ENCODE results near the gene PTGR3. TPM values are rescaled to one million over a fixed set of nuclear protein-coding genes. Genes with fewer than 3 reads are reported as not detected.

Gene PTGR3
- total RNA-seq, 2 experiments from 2014 or later = 31.5 to 33.5 TPM

DNA sequence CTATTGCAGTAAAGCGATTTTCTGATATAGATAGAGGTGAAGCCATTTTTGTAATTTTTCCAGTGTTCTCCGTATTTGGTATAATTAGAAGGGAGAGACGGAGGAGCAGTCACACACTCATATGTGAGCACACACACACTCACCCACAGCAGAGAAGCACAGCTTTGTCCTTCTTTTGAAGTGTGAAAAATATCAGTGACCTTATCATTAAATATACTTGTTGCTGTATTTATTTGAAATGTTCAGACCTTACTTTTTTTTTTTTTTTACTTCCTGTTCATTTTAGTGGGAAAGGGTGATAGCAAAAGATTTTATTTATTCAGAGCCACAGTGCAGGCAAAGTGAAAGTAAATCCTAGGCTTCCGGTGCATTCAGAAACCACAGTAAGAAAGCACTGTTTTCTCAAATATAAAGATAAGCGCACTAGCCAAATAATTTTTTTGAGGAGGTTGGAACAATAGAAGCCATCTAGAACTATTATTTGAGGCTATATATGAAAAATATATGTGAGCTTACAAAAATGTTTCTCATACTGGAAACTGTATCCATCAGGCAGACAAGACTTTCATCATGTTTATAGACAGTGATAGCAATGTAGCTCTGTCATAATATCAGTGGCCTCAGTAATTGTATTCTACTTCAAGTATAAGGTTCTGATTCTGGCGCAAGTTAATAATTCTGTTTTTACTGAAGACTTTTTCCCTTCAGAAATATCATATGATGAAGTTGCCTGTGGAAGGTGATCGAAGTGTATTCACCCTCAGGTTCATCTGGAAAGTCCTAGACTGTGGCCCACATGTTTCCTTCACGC is 38.9 kb upstream of the PTGR3 start:
- DNase-seq = no peak
- CTCF ChIA-PET = interaction anchor here (0.6 to 1.3 kb wide), 3 partner anchors 31 to 48 kb away, joined by 3 to 5 read pairs (median 3); partner anchors contain the start of gene TSHZ1
- peaks cover 44% of the 10 kb centered on the region for H3K4me1 Mint-ChIP-seq

DNA sequence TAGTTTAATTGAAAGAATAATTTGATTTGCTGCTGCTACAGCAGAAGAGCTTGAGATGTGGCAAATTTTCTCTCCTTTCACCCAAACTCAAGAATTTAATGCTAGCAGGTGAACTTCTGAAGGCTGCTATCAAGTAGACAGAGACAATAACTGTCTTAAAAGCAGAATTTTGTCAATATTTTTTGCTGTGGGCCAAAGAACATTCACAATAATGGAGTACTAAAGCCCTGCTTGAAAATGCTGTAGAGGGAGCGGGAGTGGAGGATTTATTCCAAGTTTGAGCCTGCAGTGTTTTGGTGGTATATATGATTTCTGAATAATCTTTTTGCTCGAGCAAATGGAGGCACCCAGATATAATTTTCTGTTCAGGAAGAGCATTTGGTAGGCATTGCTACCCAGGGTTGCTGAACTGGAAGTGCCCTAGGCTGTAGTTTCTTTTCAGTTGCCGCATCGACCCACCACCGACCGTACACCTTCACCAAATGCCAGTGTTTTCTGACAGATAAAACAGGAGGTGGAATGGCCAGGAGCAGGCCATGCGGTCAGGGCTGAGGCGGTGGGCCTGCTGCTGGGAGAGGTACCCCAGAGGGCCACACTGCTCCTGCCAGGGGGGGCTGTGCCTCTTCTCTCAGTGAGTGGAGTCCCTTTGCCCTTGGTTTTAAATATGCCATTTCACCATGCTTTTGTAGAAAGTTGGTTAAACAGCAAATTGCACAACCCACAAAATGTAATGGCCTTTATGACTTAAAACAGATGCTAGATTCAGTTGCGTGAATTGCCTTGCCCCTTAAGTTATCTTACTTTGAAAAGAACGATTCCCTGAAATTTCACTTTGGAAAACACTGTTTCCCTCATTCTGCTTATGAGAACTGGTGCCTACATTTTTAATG is 38.0 kb upstream of the PTGR3 start:
- peak; percentile 33 for ATAC-seq

More for the DNA sequence above, 38.9 kb upstream of the PTGR3 start:
- peak; percentile 66 for ATAC-seq
- Mint-ChIP-seq H3K4me3 (peak overlapping the region; percentile 69), H3K9me3 (ENCODE audit: low read depth) (no peaks in the 10 kb centered on the region), H3K36me3 (peaks cover 3% of the 10 kb centered on the region), H3K27ac (peak overlapping the region; percentile 68), H3K27me3 (no peaks in the 10 kb centered on the region)

GRCh38 chr18:75244351-75245313 is 35.7 kb upstream of the PTGR3 start:
- DNase-seq = no peak
- CTCF ChIA-PET = interaction anchor here (0.9 to 1.7 kb wide), 6 partner anchors 11 to 40 kb away, joined by 3 to 6 read pairs (median 4); partner anchors contain the start of gene TSHZ1
- peaks cover 2% of the 10 kb centered on the region for H3K36me3 Mint-ChIP-seq
- no peak for ATAC-seq
- H3K4me3 Mint-ChIP-seq = no peak overlapping the region
- H3K9me3 Mint-ChIP-seq (ENCODE audit: low read depth) = no peaks in the 10 kb centered on the region
- no peaks in the 10 kb centered on the region for H3K27me3 Mint-ChIP-seq
- H3K27ac Mint-ChIP-seq = no peak overlapping the region
- peaks cover 36% of the 10 kb centered on the region for H3K4me1 Mint-ChIP-seq

More for the DNA sequence above, 38.0 kb upstream of the PTGR3 start:
- no peaks in the 10 kb centered on the region for H3K27me3 Mint-ChIP-seq
- H3K9me3 Mint-ChIP-seq (ENCODE audit: low read depth) = no peaks in the 10 kb centered on the region
- H3K27ac Mint-ChIP-seq = peak overlapping the region; percentile 68
- peaks cover 42% of the 10 kb centered on the region for H3K4me1 Mint-ChIP-seq
- peaks cover 3% of the 10 kb centered on the region for H3K36me3 Mint-ChIP-seq
- CTCF ChIA-PET = interaction anchor here (0.7 to 1.1 kb wide), 2 partner anchors 13 to 47 kb away, joined by 3 read pairs; no protein-coding TSS in a partner anchor
- peak overlapping the region; percentile 69 for H3K4me3 Mint-ChIP-seq
- DNase-seq = no peak

DNA sequence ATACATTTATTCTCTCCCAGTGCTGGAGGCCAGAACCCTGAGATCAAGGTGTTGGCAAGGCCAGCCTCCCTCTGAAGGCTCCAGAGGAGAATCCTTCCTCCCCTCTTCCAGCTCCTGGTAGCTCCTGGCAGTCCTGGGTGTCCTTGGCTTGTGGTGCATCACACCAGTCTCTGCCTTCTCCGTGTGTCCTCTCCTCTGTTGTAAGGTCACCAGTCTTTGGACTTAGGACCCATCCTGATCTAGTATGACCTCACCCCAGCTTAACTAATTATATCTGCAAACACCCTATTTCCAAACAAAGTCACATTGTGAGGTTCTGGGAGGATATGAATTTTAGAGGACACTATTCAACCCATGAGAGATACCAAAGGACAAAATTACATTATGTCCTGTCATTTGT is 32.8 kb upstream of the PTGR3 start:
- peaks cover 5% of the 10 kb centered on the region for H3K36me3 Mint-ChIP-seq
- no peaks in the 10 kb centered on the region for H3K9me3 Mint-ChIP-seq (ENCODE audit: low read depth)
- no peak overlapping the region for H3K27ac Mint-ChIP-seq
- no peak for DNase-seq
- CTCF ChIA-PET = no interaction called here
- ATAC-seq = no peak
- H3K4me3 Mint-ChIP-seq = no peak overlapping the region
- H3K4me1 Mint-ChIP-seq = peaks cover 17% of the 10 kb centered on the region
- H3K27me3 Mint-ChIP-seq = no peaks in the 10 kb centered on the region

- Mint-ChIP-seq H3K4me1 (peaks cover 4% of the 10 kb centered on the region), H3K4me3 (no peak overlapping the region), H3K27me3 (no peaks in the 10 kb centered on the region), H3K9me3 (ENCODE audit: low read depth) (no peaks in the 10 kb centered on the region), H3K36me3 (peaks cover 5% of the 10 kb centered on the region), H3K27ac (no peak overlapping the region)
- ATAC-seq (no peak), DNase-seq (no peak)
- CTCF ChIA-PET = interaction anchor here (0.7 kb wide), 1 partner anchor 28 kb away, joined by 3 read pairs; no protein-coding TSS in a partner anchor
Observed at GRCh38 chr18:75240433-75240832, 31.5 kb upstream of the PTGR3 start.

- peaks cover 5% of the 10 kb centered on the region for H3K36me3 Mint-ChIP-seq
- ATAC-seq (no peak), DNase-seq (no peak)
- no peak overlapping the region for H3K27ac Mint-ChIP-seq
- CTCF ChIA-PET = interaction anchor here (1.1 kb wide), 1 partner anchor 10 kb away, joined by 3 read pairs; no protein-coding TSS in a partner anchor
- peaks cover 3% of the 10 kb centered on the region for H3K4me1 Mint-ChIP-seq
- no peak overlapping the region for H3K4me3 Mint-ChIP-seq
- H3K27me3 Mint-ChIP-seq = no peaks in the 10 kb centered on the region
- no peaks in the 10 kb centered on the region for H3K9me3 Mint-ChIP-seq (ENCODE audit: low read depth)
Observed at GRCh38 chr18:75238786-75239185, 29.8 kb upstream of the PTGR3 start.

DNA sequence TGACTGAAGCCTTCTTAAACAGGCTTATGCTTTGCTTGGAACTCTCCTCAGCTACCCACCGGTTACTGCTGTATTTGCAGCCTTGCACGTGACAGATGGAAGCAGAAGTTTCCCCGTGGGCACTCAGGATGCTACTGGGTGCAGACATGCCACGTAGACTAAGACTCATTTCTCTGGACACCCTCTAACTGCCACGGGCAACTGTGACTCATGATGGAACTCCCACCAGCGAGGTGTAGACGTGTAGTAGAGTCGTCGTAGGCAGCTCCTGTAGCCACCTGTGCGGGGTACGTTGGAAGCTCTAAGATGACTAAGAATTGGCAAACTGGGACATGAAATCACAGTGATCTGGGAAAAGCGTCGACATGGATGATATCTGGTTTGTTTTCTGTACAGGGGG is 29.2 kb upstream of the PTGR3 start:
- CTCF ChIA-PET = interaction anchor here (1.1 kb wide), 1 partner anchor 10 kb away, joined by 3 read pairs; no protein-coding TSS in a partner anchor
- no peaks in the 10 kb centered on the region for H3K27me3 Mint-ChIP-seq
- H3K36me3 Mint-ChIP-seq = peaks cover 5% of the 10 kb centered on the region
- no peak for ATAC-seq
- H3K4me3 Mint-ChIP-seq = no peak overlapping the region
- H3K9me3 Mint-ChIP-seq (ENCODE audit: low read depth) = no peaks in the 10 kb centered on the region
- no peak overlapping the region for H3K27ac Mint-ChIP-seq
- no peak for DNase-seq
- H3K4me1 Mint-ChIP-seq = peaks cover 3% of the 10 kb centered on the region

GRCh38 chr18:75235896-75236295 is 27.0 kb upstream of the PTGR3 start:
- Mint-ChIP-seq H3K27ac (no peak overlapping the region), H3K36me3 (peaks cover 5% of the 10 kb centered on the region), H3K9me3 (ENCODE audit: low read depth) (no peaks in the 10 kb centered on the region), H3K4me3 (no peak overlapping the region), H3K27me3 (no peaks in the 10 kb centered on the region), H3K4me1 (peaks cover 3% of the 10 kb centered on the region)
- CTCF ChIA-PET = no interaction called here
- DNase-seq (no peak), ATAC-seq (no peak)

DNA sequence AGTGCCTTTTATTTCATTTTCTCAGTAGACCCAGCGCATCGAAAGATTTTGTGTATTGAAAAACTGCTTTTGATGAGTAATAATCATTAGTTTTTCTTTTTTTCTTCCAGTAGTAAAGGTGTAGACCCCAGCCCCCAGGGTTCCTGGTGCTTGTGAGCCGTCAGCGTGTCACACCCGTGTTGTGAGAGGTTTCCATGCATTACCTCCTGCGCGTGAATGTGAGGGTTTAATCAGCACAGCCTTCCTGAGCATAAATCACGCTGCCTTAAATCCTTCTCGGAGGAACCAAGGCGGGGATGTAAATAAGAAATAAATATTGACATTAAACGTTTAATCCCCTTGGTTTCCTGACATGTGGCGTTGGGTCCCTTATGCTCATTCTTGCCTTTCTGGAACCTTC is 26.0 kb upstream of the PTGR3 start:
- Mint-ChIP-seq H3K27ac (no peak overlapping the region), H3K4me3 (no peak overlapping the region), H3K9me3 (ENCODE audit: low read depth) (no peaks in the 10 kb centered on the region), H3K27me3 (no peaks in the 10 kb centered on the region), H3K36me3 (peaks cover 9% of the 10 kb centered on the region), H3K4me1 (peaks cover 3% of the 10 kb centered on the region)
- CTCF ChIA-PET = no interaction called here
- ATAC-seq (no peak), DNase-seq (no peak)

DNA sequence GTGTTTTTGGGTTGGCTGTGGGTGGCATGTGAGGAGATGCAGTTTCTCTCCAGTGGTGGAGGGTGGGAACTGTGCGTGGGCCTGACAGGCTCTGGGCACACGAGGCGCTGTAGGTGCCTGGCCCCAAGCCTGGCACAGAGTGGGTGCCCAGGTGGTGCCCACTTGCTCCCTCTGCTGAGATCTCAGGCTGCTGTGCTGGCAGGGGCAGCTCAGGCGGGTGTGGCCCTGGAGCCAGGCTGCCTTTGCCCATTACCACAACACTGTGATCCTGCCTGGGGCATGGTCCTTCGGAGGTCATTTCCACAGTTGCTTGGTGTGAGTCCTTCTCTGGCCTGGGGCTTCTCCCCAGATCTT is 22.1 kb upstream of the PTGR3 start:
- CTCF ChIA-PET = no interaction called here
- H3K36me3 Mint-ChIP-seq = peaks cover 4% of the 10 kb centered on the region
- DNase-seq = no peak
- H3K9me3 Mint-ChIP-seq (ENCODE audit: low read depth) = no peaks in the 10 kb centered on the region
- H3K4me3 Mint-ChIP-seq = no peak overlapping the region
- H3K4me1 Mint-ChIP-seq = peaks cover 15% of the 10 kb centered on the region
- no peak overlapping the region for H3K27ac Mint-ChIP-seq
- no peaks in the 10 kb centered on the region for H3K27me3 Mint-ChIP-seq
- no peak for ATAC-seq

- DNase-seq (no peak), ATAC-seq (no peak)
- no peaks in the 10 kb centered on the region for H3K27me3 Mint-ChIP-seq
- H3K4me1 Mint-ChIP-seq = peaks cover 15% of the 10 kb centered on the region
- no peak overlapping the region for H3K4me3 Mint-ChIP-seq
- no peak overlapping the region for H3K27ac Mint-ChIP-seq
- peaks cover 5% of the 10 kb centered on the region for H3K36me3 Mint-ChIP-seq
- no peaks in the 10 kb centered on the region for H3K9me3 Mint-ChIP-seq (ENCODE audit: low read depth)
- CTCF ChIA-PET = no interaction called here
Observed at GRCh38 chr18:75230163-75231052, 21.5 kb upstream of the PTGR3 start.

- DNase-seq (no peak), ATAC-seq (no peak)
- H3K4me1 Mint-ChIP-seq = peaks cover 15% of the 10 kb centered on the region
- H3K36me3 Mint-ChIP-seq = peaks cover 5% of the 10 kb centered on the region
- CTCF ChIA-PET = interaction anchor here (1.2 kb wide), 1 partner anchor 14 kb away, joined by 4 read pairs; no protein-coding TSS in a partner anchor
- H3K27ac Mint-ChIP-seq = no peak overlapping the region
- no peaks in the 10 kb centered on the region for H3K9me3 Mint-ChIP-seq (ENCODE audit: low read depth)
- no peaks in the 10 kb centered on the region for H3K27me3 Mint-ChIP-seq
- H3K4me3 Mint-ChIP-seq = no peak overlapping the region
Observed at GRCh38 chr18:75229437-75229836, 20.5 kb upstream of the PTGR3 start.

All from activated CD8-positive, alpha-beta memory T cell treated with anti-CD3 and anti-CD28 coated beads, Interleukin-2, amount 10 ng/mL, durations not matched to agents 7 days and 5 days (primary cell).